Mononuclear cell (primary cell): ENCODE measurements around the gene ZCCHC14. TPM values are rescaled to one million over a fixed set of nuclear protein-coding genes. Genes with fewer than 3 reads are reported as not detected.
A peak's percentile ranks its signal among the peaks of the same experiment; 100 is the strongest.
"Not testable (repeated sequence)": the region's sequence is repeated elsewhere in the genome, so short reads cannot be mapped to it uniquely, and the experiment has no call there.

ENCODE experiments used
- H3K27me3 ChIP-seq: 2 replicates; pipeline ENCODE4 v1.6.0; 2011; ENCODE audit warnings: low read length, control low read depth; ENCODE audit not compliant: insufficient read depth
- H3K4me1 ChIP-seq: 2 replicates; pipeline ENCODE4 v1.5.1; 2011; ENCODE audit warnings: mild to moderate bottlenecking, low read length, control low read depth; ENCODE audit not compliant: insufficient read depth
- H3K4me3 ChIP-seq: 2 replicates; pipeline ENCODE4 v1.5.1; 2011; ENCODE audit warnings: mild to moderate bottlenecking, low read length, moderate library complexity
- H3K9me3 ChIP-seq: 2 replicates; pipeline ENCODE4 v1.5.1; 2011; ENCODE audit warnings: low read depth, mild to moderate bottlenecking, control low read depth, low read length
- total RNA-seq: library from RNA; depleted of rRNA; stranded (reverse); fragments of >200 nt; gene quantifications from one replicate; pipeline ENCODE4 v1.2.3, GENCODE V29; 2012

ZCCHC14 gene
- total RNA-seq, 1 donor = 6.0 TPM

DNA sequence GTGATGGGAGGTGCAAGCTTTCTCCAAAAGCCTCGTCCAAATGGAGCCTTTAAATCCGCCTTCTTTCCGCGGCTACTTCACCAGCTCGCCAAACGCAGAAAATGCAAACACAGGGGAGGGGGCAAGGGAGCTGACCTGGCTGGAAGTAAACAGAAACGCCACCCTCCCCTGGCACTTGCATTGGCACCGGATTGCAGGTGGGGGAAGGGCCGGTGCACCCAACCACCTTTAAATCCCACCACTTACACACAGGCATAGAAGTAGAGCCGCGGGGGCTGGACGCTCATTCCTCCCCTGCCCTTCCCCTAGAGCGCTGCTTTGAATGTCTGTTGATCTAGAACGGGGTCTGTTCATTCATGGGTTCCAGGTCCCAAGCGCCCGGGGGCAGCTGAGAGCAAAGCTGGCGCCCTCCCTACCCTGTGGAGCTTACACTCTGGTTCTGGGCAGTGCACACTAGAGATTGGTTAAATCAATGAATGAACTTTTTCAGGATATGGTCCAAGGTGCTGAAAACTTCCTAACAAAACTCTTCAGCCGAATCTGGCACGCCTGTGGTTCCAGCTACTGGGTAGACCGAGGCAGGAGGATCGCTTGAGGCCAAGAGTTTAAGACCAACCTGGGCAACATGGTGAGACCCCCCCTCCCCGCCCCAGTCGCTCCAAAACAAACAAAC, 920 bp upstream of the ZCCHC14 start:
- H3K4me1 ChIP-seq = peaks cover 49% of the 10 kb centered on the region
- H3K27me3 ChIP-seq = no peaks in the 10 kb centered on the region
- H3K4me3 ChIP-seq = peak overlapping the region; percentile 41
- no peaks in the 10 kb centered on the region for H3K9me3 ChIP-seq

DNA sequence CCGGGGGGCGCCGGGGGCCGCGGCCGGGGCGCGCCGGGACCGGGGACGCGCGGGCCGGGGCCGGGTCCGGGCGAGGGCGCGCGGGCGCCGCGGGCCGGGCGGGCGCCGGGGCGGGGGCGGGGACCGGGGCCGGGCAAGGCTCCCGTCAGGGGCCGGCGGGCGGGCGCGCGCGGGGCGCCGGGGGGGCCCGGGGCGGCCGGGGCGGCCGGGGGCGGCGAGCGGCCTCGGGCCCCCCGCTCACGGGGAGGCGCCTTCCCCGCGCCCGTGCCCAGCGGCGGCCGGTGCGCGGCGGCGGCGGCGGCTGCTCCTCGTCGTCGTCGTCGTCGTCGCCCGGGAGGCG, 563 bp downstream of the ZCCHC14 start:
- H3K27me3 ChIP-seq = no peaks in the 10 kb centered on the region
- H3K9me3 ChIP-seq = no peaks in the 10 kb centered on the region
- H3K4me3 ChIP-seq = no peak overlapping the region
- peaks cover 55% of the 10 kb centered on the region for H3K4me1 ChIP-seq

DNA sequence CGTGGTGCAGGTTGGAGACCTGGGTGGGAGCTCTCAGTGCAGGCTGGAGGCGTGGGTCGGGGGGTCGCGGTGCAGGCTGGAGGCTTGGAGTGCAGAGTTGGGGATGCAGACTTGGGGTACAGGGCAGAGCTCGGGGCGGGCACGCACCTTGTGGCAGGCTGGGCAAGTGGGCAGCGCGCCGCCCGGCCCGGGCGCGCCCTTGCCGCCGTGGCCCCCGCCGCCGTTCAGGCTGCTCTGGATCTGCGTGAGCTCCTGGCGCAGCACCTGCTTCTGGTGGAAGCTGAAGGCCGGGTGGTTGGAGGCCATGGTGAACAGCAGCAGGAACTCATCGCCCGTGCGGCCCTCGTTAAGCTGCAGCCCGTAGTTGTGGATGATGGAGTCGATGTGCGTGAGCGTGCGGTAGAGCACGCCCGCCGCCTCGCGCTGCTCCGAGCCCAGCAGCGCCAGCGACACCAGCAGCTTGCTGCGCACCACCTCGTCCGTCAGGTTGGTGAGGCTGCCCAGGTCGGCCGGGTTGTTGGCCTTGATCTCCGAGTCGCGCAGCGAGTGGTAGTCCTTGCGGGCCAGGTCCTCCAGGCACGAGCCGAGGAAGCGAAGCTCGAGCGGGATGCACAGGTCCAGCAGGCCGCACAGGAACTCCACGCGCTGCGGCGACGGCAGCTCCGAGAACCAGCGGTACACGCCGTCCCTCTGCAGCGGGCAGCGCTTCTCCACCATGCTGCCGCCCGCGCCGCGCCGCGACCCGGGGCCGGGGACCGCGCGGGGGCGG, 1.1 kb downstream of the ZCCHC14 start:
- Histone ChIP-seq H3K4me1 (peaks cover 52% of the 10 kb centered on the region), H3K4me3 (peak overlapping the region; percentile 12)

DNA sequence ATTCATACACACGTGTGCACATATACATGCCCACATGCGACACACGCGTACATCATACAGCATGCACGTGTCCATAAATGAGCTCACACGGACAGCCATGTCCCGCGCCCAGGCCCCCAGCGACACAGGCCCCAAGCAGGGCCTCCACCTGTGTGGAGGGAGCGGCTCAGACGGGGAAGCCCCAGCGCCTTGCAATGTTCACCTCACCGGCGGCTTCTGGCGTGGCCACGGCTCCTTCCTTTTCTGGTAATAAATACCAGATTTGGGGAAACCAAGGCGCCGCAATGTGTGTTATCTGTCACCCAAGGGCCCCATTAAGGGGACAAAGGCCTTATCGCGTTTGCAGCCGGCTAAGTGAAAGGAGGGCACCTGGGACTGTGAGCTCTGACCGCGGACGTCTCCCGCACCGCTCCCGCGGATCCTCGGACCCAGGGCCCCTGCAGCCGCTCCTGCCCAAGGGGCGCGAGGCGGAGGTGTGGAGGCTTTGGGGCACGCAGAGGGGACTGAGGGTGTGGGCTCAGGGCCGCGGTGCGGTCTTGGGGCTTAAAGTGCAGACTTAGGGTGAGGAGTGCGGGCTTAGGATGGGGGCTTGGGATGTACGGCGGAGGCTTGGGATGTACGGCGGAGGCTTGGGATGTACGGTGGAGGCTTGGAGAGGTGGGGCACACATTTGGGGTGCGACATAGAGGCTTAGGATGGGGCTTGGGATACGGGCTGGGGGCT, 1.9 kb downstream of the ZCCHC14 start:
- peaks cover 47% of the 10 kb centered on the region for H3K4me1 ChIP-seq
- H3K4me3 ChIP-seq, H3K9me3 ChIP-seq, H3K27me3 ChIP-seq: not testable (repeated sequence)

More for the DNA sequence above, 1.1 kb downstream of the ZCCHC14 start:
- no peaks in the 10 kb centered on the region for H3K9me3 ChIP-seq
- H3K27me3 ChIP-seq = no peaks in the 10 kb centered on the region

DNA sequence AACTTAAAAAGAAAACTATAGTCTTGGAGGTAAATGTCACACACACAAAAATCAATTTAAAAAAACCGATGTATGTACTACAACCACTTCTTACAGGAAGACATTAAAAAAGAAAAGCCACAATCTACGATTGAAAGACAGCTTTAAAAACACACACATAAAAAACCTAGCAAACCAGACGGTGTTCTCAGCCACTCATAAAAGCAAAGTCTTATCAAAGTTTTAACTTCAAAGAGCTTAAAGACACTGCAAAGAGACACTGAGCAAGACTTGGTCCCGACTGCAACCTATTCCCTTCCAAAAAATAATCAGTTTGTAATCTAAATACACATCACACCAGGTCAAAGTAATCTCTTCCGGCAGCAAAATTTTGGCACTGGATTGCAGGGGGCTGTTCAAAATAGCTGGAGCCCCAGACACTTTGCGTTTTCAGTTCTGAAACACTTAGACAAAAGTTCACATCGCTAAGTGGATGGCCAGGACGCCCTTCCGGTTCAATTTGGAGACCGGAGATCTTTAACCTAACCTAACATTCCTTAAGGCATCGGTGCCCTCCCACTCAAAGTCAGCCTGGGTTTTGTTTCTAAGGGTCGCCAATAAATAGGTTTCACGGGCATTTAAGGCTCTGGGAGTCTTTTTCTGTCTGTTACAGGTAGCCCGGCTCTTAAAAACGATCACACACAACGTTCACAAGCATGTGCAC, 2.6 kb downstream of the ZCCHC14 start:
- Histone ChIP-seq H3K27me3 (no peaks in the 10 kb centered on the region), H3K4me1 (peaks cover 44% of the 10 kb centered on the region), H3K4me3 (no peak overlapping the region), H3K9me3 (no peaks in the 10 kb centered on the region)

DNA sequence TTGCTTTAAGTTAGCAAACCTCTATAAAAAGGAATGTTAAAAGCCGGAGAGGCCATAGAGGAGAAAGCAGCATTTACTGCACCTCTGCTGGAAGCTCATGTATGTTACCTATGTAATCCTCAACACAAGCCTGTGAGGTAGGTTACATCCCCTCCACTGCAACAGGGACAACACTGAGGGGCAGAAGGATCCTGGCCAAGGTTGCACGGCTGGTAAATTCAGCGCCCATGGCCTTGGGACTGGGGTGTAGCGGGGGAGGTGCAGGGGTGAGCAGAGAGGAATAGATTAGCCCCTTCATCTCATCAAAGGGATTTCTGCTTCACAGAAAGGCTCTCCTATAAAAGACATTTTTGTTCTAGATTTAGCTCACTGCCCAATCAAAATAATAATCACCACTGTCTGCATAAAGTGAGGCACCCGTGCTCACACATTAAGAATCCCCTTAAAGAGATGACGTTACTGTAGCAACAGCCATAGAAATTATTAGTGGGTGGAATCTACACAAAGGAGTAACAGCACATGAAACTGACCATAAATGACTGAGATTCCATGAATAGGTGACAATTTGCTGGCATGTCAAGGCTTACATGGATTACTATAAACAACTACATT, 3.3 kb downstream of the ZCCHC14 start:
- H3K9me3 ChIP-seq = no peaks in the 10 kb centered on the region
- H3K4me1 ChIP-seq = peaks cover 45% of the 10 kb centered on the region
- no peak overlapping the region for H3K4me3 ChIP-seq
- H3K27me3 ChIP-seq = no peaks in the 10 kb centered on the region

DNA sequence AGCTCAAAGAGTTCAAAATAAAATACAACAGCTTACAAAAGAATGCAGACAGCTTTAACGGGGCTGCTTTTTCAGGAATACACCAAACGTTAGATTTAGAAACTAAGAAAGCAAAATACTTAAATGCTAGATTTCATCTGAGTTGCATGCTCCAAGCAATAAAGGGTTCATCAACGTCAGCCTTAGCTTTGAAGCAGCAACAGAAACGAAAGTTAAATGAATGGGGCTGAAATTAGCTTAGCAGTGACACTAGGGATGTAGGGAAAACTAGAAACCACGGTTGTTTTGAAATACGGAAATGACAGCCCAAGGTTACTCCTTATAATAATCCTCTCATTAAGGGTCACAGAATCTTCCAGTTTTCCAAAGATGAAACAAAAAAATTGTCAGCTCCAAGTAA, 3.9 kb downstream of the ZCCHC14 start:
- H3K4me3 ChIP-seq, H3K9me3 ChIP-seq, H3K27me3 ChIP-seq: not testable (repeated sequence)
- peaks cover 50% of the 10 kb centered on the region for H3K4me1 ChIP-seq

DNA sequence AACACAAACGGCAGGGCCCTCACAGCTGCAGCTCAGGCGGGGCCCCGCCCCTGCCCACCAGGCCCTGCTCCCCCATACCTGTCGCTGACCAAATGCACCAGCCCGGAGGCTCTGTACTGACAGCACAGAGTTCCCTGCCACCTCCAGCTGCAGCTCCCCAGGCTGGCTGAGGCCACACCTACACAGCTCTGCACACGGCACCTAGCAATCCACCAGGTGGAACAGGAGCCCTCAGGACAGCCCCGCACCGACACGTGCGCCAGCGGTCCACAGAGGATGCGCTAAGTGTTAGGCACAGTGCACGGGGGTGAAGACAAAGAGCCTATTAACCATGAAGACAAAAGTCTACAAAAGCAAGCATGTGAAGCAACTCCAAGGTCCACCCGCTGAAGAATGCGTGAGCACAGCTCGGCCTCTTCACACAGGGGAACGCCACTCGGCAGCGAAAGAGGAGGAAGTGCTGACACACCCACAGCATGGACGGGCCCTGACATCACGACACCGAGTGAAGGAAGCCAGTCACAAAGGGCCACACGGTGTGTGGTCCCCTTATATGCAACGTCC, 5.4 kb downstream of the ZCCHC14 start:
- H3K27me3 ChIP-seq = no peaks in the 10 kb centered on the region
- H3K4me1 ChIP-seq = peaks cover 43% of the 10 kb centered on the region
- no peak overlapping the region for H3K4me3 ChIP-seq
- no peaks in the 10 kb centered on the region for H3K9me3 ChIP-seq

DNA sequence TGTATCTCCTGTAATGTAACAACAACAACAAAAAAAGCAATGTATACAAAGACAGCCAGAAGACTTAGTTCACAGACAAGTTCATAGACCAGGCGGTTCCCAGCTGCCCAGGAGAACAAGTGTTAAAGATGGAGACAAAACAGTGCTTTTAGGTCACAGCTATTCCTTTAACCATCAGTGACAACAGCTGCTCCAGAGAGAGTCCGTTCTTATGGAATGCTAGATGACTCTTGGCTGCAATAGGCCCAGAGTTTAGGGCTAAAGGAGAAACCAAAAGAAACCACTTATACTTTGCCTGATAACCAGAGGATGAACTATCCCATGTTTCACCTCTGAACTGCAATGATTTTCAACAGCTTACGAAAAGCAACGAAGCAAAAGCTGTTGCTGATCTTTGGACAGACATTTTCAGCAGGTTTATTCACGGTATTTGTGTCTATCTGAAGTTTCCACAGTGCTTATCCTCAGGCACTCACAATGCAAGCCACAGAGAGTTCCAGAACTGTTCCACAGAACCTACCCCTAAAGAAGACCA, 6.0 kb downstream of the ZCCHC14 start:
- Histone ChIP-seq H3K27me3 (no peaks in the 10 kb centered on the region), H3K4me3 (no peak overlapping the region), H3K4me1 (peaks cover 41% of the 10 kb centered on the region), H3K9me3 (no peaks in the 10 kb centered on the region)

DNA sequence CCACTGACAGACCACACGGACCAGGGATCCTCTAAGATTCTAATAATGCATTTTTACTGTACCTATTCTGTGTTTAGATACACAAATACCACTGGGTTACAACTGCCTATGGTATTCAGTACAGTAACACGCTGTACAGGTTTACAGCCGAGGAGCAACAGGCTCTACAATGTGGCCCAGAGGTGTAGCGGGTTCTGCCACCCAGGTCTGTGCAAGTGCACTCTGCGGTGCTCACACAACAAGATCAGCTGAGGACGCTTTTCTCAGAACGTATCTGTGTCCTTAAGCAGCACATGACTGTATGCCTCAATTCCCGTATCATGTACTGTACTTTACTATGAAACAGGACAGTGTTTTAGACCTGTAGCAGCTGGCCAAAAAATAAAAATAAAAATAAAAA, 6.5 kb downstream of the ZCCHC14 start:
- Histone ChIP-seq H3K9me3 (no peaks in the 10 kb centered on the region), H3K4me1 (peaks cover 36% of the 10 kb centered on the region), H3K27me3 (no peaks in the 10 kb centered on the region), H3K4me3 (no peak overlapping the region)

DNA sequence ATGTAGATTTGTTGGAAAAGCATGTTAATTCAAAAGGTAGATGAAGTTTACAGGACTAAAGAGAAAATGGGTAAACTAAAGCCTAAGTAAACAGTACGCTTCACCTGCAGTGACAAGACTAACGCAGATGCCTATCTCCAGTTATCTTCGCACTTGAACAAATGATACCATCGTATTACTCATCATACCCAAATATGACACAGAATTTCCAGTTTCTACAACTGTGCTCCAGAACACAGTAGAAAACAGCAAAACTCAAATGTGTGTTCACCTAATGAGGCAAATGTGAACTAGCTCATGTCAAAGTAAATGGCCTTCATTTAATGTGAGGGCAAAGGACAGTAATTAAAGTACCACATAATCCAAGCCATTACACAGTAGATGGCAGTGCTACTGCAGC, 7.0 kb downstream of the ZCCHC14 start:
- H3K4me3 ChIP-seq, H3K9me3 ChIP-seq, H3K27me3 ChIP-seq: not testable (repeated sequence)
- H3K4me1 ChIP-seq = peaks cover 31% of the 10 kb centered on the region

DNA sequence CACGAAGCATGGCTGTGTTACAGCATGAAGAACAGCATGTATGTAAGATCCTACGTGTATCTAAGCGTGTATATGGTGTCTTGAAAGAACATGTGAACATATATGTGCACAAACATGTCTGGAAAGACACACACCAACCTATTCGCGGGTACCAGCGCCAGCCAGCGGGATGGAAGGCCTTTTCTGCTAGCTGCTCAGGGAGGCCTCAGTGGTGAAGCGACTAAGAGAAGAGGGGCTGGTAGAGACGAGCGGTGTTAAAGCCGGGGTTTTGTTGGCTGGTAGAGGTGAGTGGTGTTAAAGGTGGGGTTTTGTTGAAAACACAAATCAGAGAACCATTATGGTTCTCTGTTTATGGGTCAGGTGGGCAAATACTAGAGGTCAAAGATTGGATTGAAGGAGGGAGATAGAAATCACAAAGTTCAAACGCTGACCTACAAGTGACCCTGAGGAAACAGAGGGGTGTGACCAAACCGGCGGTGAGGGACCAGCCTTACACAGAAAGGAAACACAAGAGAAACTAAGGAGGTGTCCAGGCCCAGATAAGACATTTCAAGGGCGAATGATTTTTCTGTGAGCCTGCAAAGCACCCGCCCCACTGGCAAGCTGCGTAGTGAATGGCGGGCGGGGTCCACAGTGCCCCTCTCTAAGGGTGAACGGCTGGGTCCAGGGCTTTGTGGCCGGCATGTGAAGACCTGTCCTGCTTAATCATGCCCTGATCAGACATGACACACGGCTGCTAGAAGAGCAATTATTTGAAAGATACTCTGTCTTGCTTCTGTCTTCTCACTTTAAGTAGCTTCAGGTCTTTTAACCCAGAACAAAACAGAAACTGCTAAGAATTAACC, 8.1 kb downstream of the ZCCHC14 start:
- no peaks in the 10 kb centered on the region for H3K27me3 ChIP-seq
- no peaks in the 10 kb centered on the region for H3K9me3 ChIP-seq
- peaks cover 22% of the 10 kb centered on the region for H3K4me1 ChIP-seq
- H3K4me3 ChIP-seq = no peak overlapping the region

DNA sequence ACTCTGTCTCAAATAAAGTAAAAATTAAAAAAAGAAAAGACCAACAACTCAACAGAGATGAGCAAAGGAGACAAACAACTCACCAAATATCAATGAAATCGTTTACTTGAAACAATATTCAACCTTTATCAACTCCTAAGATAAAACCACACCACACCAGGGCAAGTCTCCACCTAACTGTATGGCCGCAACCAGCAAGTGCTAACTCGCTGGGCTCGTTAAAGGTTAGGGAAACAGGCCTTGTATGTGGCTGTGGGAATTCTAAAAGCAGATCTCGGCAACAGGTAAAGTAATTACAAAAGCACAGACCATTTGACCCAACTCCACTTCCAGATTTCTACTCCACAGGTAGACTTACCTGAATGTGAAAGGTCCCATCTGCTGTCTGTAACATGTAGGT, 9.3 kb downstream of the ZCCHC14 start:
- Histone ChIP-seq H3K27me3 (no peaks in the 10 kb centered on the region), H3K4me1 (peaks cover 14% of the 10 kb centered on the region), H3K9me3 (no peaks in the 10 kb centered on the region), H3K4me3 (no peak overlapping the region)

DNA sequence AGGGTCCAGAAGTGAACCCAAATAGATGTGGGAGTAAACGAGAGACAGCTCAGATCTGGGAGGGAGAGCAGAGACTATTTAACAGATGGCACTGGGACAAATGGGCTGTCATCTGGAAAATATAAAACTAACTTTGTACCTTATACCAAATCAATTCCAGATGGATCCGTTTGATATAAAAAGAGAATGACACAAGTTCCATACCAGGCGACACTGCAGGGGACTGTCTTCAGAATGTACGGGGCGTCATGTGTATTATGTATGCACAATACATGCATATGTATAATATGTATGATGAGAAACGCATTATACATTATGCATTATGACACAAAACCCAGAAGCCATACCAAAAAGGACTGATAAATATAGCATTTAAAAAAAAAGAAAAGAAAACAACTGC, 10.2 kb downstream of the ZCCHC14 start:
- peaks cover 13% of the 10 kb centered on the region for H3K4me1 ChIP-seq
- not testable (repeated sequence) for H3K4me3 ChIP-seq, H3K27me3 ChIP-seq, H3K9me3 ChIP-seq
